VCaP (cell line): Measurements from ENCODE around the gene THY1.

Source experiments
- H3K27ac ChIP-seq: fragments of 450-650 bp; 2 replicates; pipeline ENCODE4 v1.5.1; 2017
- CTCF ChIP-seq: fragments of 450-650 bp; conservative IDR thresholded peaks from 2 replicates; pipeline ENCODE4 v1.5.1; 2017; ENCODE audit warnings: mild to moderate bottlenecking, moderate library complexity

Gene THY1

DNA sequence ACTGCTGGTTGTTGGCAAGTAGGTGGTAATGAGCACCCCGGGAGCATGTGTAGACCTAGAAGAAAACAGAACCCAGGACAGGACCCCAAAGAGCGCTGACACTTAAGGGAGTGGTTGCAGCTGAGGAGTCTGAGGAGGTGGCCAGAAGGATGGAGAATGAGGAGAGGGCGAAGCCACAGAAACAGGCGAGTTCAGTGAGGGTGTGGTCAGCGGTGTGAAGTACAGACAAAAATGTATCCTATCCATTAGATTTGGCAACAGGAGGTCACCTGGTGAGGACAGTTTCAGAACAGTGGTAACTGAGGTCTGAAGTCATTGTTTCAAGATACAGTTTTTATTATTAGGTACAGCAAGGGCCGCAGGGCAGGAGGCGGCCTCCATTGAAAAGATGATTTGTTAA lies 8.6 kb upstream of the THY1 start:
- TF ChIP-seq CTCF = no peak
- H3K27ac ChIP-seq = no peak overlapping the region

- no peak for TF ChIP-seq CTCF
- H3K27ac ChIP-seq = no peak overlapping the region
Measured at GRCh38 chr11:119427279-119427678, 4.3 kb upstream of the THY1 start.

GRCh38 chr11:119426142-119426541 lies 3.2 kb upstream of the THY1 start:
- no peak for TF ChIP-seq CTCF
- no peak overlapping the region for H3K27ac ChIP-seq

DNA sequence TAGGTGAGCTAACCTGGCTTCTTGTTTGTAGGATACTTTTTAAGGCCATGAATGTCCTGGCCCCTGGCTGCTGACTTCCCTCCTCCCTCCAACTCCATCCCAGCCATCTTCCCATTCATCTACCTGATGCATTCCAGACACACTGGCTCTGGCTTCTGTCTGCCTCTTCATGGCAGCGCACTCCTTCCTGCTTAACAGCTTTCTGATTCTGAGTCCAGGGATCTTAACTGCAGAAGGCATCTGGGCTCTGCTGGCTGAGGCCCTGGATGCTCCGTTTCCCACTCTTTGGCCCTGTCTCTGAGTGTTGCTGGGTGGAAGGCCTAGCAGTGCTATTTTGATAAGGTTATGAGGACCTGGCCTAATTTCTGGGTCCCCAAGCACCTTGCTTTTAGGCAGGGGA lies 1.8 kb upstream of the THY1 start:
- H3K27ac ChIP-seq = no peak overlapping the region
- TF ChIP-seq CTCF = no peak

GRCh38 chr11:119424276-119424675 lies 1.3 kb upstream of the THY1 start:
- H3K27ac ChIP-seq = no peak overlapping the region
- TF ChIP-seq CTCF = no peak

- no peak overlapping the region for H3K27ac ChIP-seq
- TF ChIP-seq CTCF = no peak
Measured at GRCh38 chr11:119423509-119424254, 710 bp upstream of the THY1 start.

GRCh38 chr11:119421941-119422808 lies 797 bp downstream of the THY1 start:
- TF ChIP-seq CTCF = no peak
- no peak overlapping the region; the same call in 1 of the 2 replicates for H3K27ac ChIP-seq
